ENCODE results near the gene C4orf50.

DNA sequence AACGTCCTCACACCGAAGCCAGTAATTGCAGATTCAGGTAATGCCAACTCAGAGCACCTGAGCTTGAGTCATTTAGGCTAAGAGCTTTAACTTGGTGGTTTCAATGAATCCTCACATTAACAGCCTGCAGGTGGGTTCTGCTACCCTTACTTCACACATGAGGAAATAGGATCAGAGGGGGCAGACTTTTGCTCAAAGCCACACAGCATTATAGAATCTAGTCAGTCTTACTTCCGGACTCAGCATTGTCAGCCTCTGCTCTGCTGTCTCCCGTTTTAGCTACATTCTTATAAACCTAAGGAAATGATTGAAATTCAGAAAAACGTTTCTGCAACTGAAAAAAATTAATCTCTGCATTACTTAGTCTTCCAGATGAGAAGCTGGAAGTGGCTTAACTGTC is 6.0 kb downstream of the C4orf50 start:
- TF ChIP-seq, protein P1, sequence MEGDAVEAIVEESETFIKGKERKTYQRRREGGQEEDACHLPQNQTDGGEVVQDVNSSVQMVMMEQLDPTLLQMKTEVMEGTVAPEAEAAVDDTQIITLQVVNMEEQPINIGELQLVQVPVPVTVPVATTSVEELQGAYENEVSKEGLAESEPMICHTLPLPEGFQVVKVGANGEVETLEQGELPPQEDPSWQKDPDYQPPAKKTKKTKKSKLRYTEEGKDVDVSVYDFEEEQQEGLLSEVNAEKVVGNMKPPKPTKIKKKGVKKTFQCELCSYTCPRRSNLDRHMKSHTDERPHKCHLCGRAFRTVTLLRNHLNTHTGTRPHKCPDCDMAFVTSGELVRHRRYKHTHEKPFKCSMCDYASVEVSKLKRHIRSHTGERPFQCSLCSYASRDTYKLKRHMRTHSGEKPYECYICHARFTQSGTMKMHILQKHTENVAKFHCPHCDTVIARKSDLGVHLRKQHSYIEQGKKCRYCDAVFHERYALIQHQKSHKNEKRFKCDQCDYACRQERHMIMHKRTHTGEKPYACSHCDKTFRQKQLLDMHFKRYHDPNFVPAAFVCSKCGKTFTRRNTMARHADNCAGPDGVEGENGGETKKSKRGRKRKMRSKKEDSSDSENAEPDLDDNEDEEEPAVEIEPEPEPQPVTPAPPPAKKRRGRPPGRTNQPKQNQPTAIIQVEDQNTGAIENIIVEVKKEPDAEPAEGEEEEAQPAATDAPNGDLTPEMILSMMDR (IDR thresholded peaks at IDR 0.05; ENCODE audit: low read length), result no peak
- TF ChIP-seq EZH2 (IDR thresholded peaks at IDR 0.05; ENCODE audit: borderline replicate concordance, low read length), result no peak

All from OCI-LY1 (cell line).